HTR-8/SVneo (cell line): ENCODE measurements around the gene OPCML.
A peak's percentile ranks its signal among the peaks of the same experiment; 100 is the strongest.

Experiments used
- DNase-seq: peaks from one replicate; pipeline ENCODE4 v3.0.0; 2011; ENCODE audit warnings: low spot score, mixed read lengths; ENCODE audit not compliant: insufficient read length
- FAIRE-seq: peaks from 2 replicates; lab custom pipeline; 2011; peaks lifted over from hg19 to GRCh38; lab: Jason Lieb, UNC

Gene OPCML

DNA sequence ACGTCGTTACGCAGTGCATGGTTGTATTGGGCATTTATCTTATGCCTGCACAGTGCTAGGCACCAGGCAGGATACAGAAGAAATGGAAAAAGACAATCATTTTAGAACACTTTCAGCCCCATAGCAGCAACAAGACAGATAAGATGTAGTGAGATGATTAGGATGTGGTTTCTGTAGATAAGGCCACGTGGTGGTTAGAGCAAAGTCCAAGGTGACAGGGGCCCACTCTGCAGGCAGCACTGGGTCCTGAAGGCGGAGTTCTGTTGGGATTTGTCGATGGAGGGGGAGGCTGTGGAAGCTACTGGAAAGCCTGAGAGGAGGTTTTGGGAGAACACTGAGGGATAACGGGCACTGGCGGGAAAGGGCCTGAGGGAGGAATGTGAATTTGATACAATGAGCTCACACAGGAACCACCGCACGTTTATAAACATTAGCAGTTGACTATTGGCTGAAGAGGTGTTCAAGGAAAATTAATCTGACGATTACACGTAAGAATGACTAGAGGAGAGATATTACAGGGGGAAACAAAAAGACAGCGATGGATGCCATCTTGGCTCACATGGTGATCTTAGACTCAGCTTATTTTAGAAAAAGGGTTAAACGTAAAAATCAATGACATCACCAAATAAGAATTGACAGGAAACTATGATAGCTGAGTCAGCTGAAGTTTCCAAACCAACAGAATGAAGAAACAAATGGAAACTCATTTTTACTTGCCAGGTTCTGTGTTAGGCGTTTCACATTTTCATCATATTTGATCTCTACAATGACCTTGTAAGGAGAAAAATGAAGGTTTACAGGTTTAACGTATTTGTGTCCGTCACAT lies 551.0 kb downstream of the OPCML start:
- no peak for DNase-seq
- no peak for FAIRE-seq

DNA sequence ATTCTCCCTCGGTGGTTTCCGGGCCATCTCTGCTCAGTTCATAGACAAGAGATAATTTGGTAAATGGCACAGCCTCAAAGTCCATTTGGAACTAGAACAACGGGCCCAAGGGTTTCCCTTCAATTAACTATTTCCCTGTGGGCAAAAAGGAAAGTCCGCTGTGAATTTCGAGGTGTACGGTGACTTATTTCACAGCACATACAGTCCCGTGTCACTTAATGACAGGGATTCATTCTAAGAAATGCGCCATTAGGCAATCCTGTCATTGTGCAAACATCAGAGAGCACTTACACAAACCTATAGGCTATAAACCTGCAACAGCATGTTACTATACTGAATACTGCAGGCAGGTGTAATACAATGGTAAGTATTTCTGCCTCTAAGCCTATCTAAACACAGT lies 551.6 kb downstream of the OPCML start:
- FAIRE-seq (no peak), DNase-seq (no peak)

DNA sequence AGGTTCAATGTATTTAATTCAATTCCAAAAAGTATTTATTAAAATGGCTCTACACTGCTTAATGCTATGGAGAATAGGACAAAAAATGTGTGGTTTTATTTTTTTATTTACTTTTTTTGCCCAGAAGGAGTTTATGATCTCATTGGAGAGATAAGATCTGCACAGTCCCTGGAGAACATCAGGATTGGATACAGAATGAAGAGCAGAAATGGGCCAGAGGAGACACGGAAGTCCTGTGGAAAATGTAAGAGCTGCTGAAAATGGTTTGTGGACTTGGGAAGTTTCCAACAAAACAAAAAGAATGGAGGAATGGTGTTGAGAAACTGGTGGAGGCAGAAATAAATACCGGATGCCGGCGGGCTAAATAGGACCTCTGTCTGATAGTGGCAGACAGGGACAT lies 554.6 kb downstream of the OPCML start:
- no peak for FAIRE-seq
- no peak for DNase-seq

DNA sequence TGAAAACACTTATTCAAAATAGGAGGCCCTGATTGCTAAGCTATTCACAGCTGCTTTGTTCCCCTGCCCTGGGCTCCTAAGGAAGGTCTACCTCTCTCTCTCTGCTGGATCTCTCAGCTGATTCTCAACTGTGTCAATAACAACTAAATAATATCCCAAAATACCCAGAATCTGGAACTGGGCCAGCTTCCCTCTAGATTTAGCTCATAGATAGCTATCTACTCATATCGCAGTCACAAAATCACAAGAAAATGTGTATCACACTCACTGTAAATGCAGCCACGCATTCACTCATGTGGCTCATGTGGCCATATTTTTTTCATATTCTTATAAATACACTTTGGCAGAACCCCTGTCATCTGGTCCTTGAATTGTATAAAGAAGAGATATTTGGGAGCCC lies 555.1 kb downstream of the OPCML start:
- no peak for DNase-seq
- no peak for FAIRE-seq

DNA sequence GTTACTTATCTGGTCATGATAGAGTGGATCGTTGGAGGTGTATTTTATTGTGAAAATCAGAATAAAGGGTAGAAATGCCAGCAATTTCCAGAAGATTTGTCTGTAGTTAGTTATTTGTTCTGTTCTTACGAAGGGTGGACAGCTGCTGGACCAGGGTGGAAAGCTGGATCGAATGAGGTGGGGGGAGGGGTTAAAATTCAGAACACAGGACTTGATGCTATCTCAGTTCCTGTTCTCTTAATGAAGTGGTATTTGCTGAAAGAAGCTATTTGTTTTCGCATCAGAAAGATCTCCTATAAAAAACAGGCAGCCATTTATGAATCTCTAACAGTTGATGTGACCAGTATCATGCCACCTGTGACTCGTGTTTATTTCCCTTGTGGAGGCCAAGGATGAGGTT lies 556.2 kb downstream of the OPCML start:
- no peak for DNase-seq
- FAIRE-seq = no peak

DNA sequence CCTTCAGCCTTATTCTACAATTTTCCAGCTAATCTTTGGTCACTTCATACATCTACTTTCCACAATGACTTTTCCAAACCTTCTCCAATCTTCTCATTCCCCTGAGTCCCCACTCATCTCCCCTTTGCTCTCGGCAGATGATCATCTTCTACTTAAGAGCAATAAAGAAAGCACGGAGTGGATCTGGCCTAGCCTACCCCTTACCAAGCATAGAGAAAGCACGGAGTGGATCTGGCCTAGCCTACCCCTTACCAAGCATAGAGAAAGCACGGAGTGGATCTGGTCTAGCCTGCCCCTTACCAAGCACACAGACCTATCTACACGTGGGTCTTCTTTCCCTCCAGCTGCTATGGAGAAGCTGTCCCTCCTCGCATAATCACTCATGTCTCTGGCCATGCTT lies 558.6 kb downstream of the OPCML start:
- FAIRE-seq (no peak), DNase-seq (no peak)

DNA sequence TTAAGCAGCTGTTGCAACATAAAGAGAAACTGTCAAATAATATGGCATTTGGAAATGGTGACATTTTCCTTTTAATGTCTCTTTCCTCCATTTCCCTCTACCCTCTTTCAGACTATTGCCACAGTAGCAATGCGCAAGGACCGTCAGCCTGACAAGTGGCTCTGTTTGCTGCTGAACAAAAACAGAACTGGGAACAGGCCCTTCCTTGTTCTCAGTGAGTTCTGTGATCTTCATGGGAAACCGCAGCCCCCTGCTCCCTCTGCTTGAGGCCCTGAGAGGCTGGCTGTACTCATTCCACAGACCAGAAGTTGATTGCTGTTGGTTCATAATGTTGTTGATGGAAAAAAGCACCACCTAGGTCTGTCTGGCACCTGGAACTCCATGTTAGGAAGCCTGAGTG lies 559.7 kb downstream of the OPCML start:
- no peak for FAIRE-seq
- no peak for DNase-seq

DNA sequence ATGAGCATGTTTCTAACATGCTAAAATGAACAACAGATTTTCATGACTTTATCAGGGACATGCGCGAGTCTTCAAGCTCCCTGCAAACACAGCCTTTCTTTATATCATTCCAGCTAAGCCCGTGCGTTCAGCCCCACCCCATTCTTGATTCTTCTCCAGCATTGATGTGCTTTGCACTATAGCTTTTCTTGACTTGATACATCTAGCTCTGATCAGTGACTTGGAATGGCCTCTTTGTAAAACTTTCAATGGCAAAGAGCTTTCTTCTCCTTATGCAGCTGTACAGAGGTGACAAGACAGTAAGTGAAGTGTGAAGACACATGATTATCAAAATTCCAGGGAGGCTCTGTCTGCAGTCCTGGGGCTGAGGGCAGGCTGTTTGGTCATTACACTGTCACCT lies 561.0 kb downstream of the OPCML start:
- FAIRE-seq (no peak), DNase-seq (no peak)

DNA sequence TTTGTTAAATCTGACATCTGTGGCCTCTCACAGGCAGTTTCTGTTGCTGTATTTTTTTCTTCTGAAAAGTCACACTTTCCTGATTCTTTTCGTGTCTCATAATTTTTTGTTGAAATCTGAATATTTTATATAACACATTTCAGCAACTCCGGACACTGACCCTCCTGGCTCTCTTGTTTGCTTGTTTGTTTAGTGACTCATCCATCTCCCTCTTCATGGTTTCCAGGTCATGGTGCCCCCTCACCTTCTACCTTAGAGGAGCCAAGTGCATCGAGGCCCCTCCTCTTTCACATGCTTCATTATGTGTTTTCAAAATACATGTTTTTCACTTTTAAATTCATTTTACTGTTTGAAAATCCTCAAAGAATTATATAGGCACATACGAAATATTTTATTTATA lies 562.4 kb downstream of the OPCML start:
- FAIRE-seq (no peak), DNase-seq (no peak)

DNA sequence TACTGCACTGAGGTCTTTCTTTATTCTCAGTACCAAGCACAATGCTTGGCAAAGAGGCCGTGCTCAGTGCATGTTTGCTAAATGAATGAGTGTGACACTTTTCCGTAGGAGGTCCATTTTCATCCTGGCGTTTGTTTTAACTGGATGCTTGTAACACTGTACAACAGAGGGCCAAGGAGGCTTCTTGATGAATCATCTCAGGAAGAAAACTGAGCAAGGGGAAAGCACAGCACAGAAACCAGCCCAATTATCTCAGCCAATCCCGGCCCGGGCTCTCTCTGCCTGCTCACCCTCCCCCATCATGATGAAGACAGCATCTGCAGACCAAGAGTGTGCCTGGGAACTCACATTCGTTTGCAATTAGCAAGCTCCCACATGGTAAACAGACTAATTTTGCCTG lies 570.3 kb downstream of the OPCML start:
- no peak for FAIRE-seq
- DNase-seq = no peak

DNA sequence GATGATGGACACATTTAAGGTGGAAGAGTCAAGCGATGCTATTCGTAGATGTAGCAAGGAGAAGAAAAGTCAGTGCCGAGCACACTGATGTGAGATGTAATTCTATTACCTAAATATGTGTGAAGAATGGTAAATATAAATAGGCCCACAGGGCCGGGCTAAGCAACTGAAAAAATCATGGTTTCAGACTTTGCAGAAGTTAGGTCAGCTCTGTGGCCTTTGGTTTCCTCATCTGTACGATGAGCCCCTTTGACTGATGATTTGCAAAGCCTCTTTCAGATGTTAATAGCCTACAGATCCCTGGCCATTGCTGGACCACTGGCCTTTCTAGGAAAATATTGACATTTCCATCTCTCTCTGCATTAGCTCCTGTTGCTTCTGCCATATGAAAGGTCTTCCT lies 570.8 kb downstream of the OPCML start:
- no peak for FAIRE-seq
- DNase-seq = no peak

DNA sequence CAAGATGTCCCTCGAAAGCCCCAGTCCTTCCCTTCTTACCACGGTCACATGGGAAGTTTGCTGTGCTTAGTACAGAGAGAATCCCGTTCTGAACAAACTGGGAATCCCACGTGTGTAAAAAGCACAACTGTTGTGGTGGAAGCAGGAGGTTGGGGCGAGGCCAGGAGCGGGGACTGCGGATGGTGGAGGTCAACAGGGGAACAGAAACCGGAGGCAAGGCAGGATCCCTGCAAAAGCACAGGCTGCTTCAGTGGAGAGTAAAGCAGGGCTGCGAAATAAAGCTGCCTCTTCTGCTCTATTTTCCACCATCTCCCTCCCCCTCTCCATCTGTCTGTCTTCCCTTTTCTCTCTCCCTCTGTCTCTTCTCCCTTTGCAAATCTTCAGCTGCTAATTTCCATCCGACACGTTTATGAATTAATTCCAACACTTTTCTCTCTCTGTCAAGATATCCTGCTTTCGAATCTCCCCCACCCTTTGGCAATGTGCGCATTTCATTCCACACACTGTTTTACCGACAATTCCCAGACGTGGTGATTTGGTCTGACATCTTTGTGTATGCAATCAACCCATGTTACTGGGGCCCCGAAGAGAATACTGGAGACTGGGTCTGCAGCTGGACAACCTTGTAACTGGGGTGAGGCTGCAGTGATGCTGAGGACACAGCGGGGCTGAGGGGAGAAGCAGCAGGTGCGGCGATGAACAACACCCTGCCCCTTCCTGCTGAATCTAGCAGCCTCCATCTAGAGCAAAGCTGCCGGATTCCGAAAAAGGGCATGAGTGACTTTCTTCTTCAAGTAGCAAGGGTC lies 571.8 kb downstream of the OPCML start:
- FAIRE-seq = no peak
- DNase-seq = no peak

DNA sequence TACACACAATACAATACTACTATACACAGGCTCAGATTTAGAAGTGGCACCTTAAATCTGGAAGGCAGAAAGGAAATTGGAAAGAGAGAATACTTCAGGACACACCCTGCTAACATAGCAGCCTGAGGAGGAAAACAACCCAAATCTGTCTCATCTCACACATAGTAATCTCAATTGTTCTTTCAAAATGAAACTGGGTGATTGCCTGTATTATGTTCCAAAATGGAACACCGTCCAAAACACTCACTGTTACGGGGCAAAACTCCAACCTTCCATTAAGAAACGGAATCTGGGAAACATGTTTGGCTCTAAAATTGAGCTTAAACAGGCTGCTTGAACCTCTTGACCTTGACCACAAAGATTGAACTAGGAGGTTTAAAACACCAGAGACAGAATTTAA lies 572.6 kb downstream of the OPCML start:
- DNase-seq (no peak), FAIRE-seq (no peak)

DNA sequence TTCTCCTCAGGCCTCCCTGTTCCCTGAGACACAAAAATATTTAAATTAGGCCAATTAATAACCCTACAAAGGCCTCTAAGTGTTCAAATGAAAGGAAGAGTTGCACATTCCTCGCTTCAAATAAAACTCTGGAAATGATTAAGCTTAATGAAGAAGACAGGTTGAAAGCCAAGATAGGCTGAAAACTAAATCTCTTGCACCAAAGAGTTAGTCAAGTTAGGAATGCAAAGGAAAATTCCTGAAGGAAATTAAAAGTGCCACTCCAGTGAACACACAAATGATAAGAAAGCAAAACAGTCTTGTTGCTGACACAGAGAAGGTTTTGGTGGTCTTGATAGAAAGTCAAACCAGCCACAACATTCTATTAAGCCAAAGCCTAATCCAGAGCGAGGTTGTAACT lies 574.4 kb downstream of the OPCML start:
- DNase-seq (no peak), FAIRE-seq (no peak)

DNA sequence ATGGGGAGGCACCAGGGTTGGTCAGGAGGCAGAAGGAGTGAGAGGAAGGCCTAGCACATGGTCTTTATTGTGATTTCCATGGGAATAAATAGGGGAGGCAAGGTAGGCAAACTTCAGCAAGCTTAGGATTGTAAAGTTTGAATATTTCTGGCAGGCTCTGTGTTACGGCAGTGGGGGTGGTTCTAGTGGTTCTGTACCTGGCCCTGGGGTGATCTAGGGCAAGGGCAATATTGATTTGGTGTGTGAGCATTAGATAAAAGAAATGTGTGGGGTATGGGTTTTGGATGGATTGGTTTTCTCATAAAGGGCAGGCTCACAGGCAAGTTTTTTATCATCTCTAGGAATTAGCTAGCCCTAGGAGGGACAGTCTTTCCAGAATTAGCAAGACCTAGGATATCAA lies 584.0 kb downstream of the OPCML start:
- no peak for DNase-seq
- no peak for FAIRE-seq

DNA sequence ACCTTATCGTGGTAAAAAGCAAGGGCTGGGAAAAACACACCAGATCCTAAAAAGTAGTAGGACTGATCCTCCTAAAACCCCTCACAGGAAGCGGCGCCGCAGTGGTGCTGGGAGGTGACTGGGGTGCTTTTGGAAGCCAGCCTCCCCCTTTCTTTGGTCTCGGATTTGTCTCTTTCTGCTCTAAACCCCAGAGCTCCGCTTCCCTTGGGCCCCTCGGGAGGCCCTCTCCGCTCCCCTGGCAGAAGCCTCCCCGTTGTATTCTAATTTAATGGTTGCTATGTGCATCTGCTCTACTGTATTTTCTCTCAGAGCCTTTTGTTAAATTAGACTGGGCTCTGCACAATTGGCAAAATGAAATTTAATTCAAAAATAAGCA lies 587.7 kb downstream of the OPCML start:
- DNase-seq (no peak), FAIRE-seq (no peak)

DNA sequence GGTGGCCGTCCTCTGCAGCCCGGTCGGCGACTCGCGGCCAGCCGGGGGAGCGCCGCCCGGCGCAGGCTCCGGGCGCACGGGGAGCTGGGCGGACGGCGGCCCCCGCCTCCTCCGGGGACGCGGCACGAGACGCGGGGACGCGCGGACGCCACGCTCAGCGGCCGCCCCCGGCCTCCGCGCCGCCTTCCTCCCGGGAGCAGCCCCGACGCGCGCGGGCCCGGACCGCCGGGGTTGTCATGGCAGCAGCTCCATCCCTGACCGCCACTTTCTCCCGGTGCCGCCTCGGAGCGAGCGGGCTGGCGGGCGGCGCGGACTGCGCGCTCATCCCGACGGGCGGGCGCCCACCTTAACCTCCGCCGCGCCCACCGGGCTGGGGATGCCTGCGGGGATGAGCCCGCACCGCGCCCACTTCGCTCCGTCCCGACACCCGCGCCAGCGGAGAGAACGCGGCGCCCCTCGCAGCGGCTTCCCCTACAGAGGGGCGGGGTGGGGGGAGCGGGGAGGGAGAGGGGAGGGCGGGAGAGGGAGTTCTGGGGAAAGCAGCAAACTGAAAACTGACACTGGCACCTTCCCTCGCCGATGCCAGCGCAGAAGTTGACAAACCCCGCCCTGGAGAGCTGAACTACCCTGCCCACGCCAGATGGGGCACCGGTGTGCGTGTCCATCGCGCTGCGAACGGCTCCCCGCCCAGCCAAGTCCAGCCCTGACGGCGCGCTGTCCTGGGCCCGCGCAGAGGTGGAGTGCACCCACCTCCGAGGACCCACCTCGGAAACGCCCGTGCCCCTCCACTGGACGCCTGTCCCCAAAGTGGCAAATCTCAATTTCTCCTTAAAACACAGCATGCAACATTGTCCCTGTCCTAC lies 588.4 kb downstream of the OPCML start:
- DNase-seq (no peak), FAIRE-seq (no peak)

DNA sequence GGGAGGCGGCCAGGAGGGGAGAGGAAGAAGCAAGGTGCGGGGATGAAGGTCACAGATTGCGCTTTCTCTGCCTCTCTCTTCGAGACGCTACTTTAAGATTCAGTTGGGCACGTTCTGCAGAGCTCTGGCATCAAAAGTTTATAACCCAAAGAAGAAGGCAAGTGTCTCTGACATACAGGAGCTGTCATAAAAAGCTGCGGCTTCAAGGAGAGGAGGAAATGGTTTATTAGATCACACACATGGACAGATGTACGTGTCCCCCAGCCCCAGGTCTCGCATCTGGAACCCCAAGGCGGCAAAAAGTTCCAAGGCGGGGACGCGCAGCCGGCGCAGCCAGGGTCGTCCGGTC lies 589.0 kb downstream of the OPCML start:
- FAIRE-seq (no peak), DNase-seq (no peak)

DNA sequence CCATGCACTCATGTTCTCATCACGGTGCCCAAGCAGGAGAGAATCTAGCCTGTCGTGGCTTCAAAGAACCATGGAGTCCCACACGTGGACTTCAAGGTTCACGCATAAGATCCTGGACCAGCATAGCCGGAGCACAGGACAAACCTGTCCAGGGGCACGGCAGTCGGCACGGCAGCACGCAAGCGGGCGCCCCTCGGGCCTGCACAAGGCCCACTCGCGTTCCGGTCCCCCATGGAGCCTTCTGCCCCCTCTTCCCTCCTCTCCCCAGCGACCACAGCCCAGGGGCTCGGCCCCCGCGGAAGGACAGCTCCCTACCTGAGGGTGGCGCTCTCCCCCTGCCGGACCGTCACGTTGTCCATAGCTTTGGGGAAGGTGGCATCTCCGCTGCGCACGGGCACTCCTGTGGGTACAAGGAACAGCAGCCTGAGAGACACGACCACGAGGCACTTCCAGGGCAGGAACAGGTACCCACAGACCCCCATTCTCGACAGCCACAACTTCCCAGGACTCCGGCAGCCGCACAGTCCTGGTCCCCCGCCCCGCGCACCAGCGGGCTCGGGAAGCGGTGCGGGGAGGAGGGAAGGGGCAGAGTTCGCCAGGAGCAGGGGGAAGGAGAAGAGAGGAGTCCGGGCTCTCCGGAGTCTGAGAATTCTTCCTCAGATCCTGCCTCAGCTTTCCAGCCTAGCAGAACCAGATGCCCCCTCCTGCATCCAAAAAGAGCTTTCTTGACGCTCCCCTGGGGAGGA lies 589.5 kb downstream of the OPCML start:
- DNase-seq (no peak), FAIRE-seq (peak; percentile 85)

DNA sequence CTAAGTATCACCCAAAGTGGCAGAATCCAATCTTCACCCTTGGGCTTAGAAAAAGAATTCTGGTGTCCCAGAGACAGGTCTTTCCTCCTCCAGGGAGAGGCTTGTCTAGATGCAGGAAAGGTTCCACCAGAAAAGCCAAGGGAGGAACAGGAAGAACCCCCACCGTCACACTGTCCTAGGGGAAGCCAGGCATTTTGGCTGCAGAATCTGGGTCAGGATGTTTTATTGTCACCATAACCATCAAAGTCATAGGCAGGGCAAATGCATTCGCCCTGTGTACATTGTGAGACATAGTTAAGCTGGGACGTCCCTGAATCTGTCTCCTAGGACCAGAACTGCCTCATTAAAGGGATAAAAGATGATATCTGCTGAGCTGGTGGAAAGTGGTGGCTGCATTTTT lies 590.5 kb downstream of the OPCML start:
- FAIRE-seq (no peak), DNase-seq (no peak)
